Uterus (tissue), 2 donors: ENCODE measurements around the gene BBS9.

Experiments used
- POLR2A ChIP-seq, 2 donors: fragments of 450-650 bp; IDR thresholded peaks; one replicate each; pipeline ENCODE4 v1.6.1; 2016; ENCODE audit warnings: antibody characterized with exemption in 2 of 2, mild to moderate bottlenecking in 1 of 2, moderate library complexity in 1 of 2
- TF ChIP-seq, protein P1 (sequence below), 4 experiments: fragments of 200-600 bp in 2 of 4; fragments of 450-650 bp in 2 of 4; sonication (generic) in 2 of 4; IDR thresholded peaks; one replicate each; pipeline ENCODE4 v1.5.1; 2016 to 2019; ENCODE audit warnings: antibody characterized with exemption in 4 of 4, mild to moderate bottlenecking in 2 of 4, moderate library complexity in 1 of 4

DNA sequence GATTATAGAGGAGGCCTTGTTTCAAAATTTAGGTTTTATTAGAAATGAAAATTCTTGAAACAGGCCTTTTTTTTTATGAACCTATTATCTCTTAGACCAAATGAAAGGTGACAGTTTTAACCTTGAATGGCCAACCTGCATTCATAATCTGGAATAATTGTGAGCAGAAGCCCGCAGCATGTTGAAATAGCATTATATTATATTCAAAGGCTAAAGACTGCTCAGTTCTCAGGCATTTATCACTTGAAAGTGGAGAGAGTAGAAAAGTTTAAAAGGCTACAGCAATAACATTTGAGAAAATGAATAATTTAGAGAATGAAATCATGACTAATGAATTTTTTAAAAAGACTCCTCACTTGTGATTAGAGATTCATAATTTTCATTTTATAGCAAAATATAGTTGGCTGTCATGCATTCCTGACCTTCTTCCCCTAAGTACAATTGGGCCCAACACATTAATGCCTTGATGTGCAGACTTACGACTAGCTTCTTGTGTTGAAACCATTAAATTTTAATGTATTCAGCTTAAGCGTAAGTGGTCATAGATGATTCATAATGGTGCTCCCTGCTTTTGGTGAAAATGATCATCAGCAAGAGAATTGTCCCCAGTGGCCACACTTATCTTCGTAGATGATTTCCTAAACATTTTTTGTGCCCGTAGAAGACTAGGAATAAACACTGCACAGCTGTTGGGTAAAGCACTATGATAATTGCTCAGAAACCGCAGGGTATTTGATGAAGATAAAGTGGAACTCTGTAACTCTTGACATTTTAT, 429.4 kb downstream of the BBS9 start:
- no peak for TF ChIP-seq POLR2A (IDR thresholded peaks at IDR 0.05)
- TF ChIP-seq, protein P1, sequence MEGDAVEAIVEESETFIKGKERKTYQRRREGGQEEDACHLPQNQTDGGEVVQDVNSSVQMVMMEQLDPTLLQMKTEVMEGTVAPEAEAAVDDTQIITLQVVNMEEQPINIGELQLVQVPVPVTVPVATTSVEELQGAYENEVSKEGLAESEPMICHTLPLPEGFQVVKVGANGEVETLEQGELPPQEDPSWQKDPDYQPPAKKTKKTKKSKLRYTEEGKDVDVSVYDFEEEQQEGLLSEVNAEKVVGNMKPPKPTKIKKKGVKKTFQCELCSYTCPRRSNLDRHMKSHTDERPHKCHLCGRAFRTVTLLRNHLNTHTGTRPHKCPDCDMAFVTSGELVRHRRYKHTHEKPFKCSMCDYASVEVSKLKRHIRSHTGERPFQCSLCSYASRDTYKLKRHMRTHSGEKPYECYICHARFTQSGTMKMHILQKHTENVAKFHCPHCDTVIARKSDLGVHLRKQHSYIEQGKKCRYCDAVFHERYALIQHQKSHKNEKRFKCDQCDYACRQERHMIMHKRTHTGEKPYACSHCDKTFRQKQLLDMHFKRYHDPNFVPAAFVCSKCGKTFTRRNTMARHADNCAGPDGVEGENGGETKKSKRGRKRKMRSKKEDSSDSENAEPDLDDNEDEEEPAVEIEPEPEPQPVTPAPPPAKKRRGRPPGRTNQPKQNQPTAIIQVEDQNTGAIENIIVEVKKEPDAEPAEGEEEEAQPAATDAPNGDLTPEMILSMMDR (IDR thresholded peaks at IDR 0.05): no peak
